ENCODE results near the gene METTL24.
"Not testable (repeated sequence)": the region's sequence is repeated elsewhere in the genome, so short reads cannot be mapped to it uniquely, and the experiment has no call there.

Gene METTL24

GRCh38 chr6:110269623-110270022, 88.5 kb downstream of the METTL24 start:
- no peak for DNase-seq (ENCODE audit: low read depth in 2 of 2)

DNA sequence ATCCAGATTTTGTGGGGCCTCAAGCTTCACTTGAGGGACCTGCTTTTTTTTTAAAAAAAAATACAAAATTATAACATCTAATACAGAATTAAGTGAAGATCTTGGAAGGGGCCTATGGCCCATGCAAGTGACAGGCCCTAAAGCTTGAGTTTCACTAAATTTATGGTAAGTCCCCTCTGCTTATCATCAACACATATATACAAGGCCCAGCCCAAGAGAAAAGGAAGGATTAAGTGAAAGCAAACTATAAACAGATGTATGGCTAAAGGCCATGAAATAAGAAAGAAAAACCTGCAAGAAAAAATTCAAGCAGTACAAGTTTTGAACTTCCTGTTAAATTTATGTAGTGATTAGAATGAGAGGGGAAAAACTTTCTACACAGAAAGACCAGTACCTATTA, 91.2 kb downstream of the METTL24 start:
- no peak for DNase-seq (ENCODE audit: low read depth in 2 of 2)

GRCh38 chr6:110265273-110265672, 92.9 kb downstream of the METTL24 start:
- no peak for DNase-seq (ENCODE audit: low read depth in 2 of 2)

DNA sequence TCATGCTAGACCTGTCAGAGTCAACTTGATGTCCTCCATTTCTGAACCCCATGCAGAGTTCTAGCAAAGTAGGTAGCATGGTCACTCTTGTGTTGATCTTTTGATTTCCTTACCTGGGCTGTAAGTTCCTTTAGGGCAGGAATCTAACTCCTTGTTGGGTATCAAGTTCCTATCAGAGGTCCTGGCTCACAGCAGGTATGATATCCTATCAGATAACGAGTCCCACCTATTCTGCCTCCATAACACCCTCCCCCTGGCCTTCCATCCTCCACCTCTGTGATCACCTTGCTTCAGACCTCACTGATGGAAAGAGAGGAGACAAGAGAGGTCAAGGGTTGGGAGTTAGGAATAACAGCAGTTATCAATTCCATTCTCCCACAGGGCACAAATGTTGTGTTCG, 101.8 kb downstream of the METTL24 start:
- DNase-seq (ENCODE audit: low read depth in 2 of 2), result no peak

DNA sequence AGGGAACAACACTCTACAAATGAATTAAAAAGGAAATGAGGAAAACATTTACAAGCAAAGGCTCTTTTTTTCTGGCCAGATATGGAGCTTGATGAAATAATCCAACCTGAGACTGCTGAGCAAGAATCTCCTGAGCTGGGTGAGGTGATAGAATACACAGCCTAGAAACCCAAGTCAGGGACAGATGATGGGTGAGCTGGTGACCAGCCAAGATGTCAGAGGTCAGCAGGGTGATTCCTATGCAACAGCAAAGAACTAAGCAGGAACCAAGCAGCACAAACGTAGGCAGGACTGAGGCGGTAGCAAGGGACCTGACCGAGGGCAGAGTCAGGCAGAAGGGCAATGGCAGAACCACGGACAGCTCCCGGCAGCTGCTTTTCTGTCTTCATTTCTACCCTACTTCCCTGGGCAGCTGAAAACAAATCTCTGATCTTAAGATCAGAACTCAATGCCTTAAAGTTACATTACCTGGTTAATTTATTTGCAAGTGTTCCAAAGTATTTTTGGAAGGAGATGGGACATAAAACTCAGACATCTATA, 102.9 kb downstream of the METTL24 start:
- peak in 1 of 2 donors; percentile 1 for DNase-seq (ENCODE audit: low read depth in 2 of 2)

- DNase-seq (ENCODE audit: low read depth in 2 of 2), result no peak
Observed at GRCh38 chr6:110250838-110251237, 107.3 kb downstream of the METTL24 start.

DNA sequence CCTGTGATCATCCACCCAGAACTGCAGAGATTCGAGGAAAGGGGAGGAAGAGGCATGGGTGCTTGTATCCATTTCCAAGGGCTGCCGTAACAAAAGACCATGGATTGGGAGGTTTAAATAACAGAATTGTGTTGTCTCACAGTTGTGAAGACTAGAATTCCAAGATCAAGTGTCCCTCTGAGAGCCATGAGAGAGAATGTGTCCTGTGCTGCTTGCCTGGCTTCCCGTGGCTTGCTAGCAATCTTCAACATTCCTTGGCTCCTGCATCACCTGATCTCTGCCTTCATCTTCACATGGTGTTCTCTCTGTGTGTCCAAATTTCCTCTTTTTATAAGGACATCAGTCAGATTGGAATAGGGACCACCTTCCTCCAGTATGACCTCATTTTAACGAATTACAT, 108.1 kb downstream of the METTL24 start:
- DNase-seq (ENCODE audit: low read depth in 2 of 2), result no peak

- no peak for DNase-seq (ENCODE audit: low read depth in 2 of 2)
Observed at GRCh38 chr6:110246900-110247546, 111.1 kb downstream of the METTL24 start.

DNA sequence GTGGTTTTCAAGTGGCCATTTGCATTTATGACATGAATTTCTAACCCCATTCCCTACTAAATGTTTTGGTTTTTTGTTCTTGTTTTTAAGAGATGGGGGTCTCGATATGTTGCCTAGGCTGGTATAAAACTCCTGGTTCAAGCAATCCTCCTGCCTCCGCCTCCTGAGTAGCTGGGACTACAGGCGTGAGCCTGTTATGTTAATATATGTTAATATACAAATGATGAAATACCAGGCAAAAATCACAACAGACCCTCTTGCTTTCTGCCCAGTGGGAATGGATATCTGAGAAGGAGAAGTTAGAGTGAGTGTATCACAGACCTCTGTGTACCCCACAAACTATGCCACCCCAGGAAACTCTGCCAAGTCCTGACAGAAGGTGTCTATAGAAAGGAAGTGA, 111.8 kb downstream of the METTL24 start:
- no peak for DNase-seq (ENCODE audit: low read depth in 2 of 2)

DNA sequence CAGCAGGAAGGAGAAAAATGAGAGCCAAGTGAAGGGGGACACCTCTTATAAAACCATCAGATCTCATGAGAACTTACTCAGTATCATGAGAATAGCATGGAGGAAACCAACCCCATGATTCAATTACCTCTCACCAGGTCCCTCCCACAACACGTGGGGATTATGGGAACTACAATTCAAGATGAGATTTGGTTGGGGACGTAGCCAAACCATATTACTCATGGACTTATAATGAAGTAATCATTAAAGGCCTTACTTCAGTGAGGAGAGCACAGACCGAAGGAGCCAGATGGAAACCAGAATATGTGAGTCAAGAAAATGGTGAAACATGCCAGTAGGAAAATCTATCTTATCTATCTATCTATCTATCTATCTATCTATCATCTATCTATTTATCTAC, 113.5 kb downstream of the METTL24 start:
- not testable (repeated sequence) for DNase-seq (ENCODE audit: low read depth in 2 of 2)

DNA sequence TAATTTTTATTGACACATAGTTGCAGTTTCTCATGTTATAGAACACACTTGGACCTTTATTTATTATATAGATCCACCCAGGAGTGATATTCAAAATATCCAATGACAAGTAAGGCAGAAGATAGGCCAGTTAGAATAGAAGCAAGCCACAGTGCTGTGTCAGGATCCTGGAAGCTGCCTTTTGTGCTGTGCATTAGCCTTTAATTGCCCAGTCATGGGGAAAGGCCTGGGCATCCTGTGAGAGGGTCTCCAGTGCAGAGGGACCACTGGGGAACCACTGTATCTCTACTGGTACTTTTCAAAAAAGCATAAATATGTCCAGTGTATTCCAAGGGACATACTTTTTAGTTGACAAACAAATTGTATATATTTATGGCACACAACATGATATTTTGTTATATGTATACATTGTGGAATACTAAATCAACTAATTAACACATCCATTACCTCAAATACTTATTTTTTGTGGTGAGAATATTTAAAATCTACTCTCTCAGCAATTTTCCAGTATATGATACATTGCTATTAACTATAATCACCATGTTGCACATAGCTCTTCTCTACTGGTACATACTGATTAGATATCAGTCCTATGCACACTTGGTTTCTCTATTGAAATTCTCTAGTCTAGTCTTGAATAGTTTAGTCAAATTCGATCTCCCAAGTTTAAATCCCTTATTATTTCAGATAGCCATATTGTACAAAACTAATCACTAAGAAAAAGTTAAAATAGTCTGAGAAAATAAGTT, 118.4 kb downstream of the METTL24 start:
- DNase-seq (ENCODE audit: low read depth in 2 of 2), result no peak

- not testable (repeated sequence) for DNase-seq (ENCODE audit: low read depth in 2 of 2)
Observed at GRCh38 chr6:110236007-110236406, 122.1 kb downstream of the METTL24 start.

DNA sequence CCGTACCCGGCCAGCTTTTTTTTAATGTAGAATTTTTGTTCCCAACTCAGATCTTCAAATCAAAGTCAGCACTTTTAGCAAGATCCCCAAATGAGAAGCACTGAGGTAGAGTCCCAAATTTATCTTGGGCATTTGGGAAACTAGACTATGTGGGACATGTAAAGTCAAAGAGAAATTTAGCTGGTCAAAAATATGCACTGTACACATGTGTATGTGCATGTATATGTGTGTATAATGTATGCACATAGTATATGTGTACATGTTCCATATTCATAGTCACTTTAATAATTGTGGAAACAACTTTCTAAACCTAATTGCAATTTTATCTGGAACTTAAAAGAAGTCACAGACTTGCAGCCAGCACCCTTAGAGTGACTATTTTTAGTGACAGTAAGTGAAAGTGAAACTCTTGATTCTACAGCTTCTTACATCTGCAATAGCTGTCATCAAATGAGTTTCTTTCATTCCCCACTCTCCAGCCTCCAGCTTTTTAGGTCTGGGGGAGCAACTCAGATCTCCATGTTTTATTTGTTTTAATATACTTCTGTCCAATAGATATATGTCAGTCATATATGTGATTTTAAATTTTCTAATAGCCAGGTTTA, 124.3 kb downstream of the METTL24 start:
- no peak for DNase-seq (ENCODE audit: low read depth in 2 of 2)

DNA sequence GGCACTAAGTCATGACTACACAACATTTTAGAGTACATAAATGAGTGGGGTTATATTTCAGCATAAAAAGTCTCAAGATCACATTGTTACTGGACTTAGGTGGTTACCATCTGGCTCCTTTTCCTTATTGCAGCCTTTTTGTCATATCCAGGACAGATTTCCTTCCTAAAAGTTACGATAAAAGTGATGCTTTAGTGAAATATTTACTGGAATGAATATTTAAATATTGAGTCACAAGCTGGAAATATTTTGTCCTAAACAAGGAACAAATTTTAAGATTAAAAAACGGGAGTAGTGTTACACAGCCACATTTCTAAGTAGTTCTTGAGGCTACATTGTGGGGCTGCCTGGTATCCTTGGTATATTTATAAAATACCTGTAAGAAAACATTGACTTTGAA, 125.7 kb downstream of the METTL24 start:
- no peak for DNase-seq (ENCODE audit: low read depth in 2 of 2)

DNA sequence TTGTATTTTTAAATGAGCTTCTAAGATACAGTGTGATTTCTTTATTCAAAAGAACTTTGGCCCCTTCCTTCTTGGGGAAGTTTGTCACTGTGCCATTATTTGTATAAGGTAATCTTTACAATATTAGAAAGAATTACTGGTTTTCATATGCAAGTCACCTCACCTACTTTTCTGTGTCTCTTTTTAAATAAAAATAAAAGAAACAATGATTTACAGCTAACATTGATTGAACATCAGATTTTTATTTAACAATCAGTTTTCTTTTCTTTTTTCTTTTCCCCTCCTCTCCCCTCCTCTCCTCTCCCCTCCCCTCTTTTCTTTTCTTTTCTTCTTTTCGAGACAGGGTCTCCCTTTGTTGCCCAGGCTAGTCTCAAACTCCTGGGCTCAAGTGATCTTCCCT, 131.9 kb downstream of the METTL24 start:
- no peak for DNase-seq (ENCODE audit: low read depth in 2 of 2)

DNA sequence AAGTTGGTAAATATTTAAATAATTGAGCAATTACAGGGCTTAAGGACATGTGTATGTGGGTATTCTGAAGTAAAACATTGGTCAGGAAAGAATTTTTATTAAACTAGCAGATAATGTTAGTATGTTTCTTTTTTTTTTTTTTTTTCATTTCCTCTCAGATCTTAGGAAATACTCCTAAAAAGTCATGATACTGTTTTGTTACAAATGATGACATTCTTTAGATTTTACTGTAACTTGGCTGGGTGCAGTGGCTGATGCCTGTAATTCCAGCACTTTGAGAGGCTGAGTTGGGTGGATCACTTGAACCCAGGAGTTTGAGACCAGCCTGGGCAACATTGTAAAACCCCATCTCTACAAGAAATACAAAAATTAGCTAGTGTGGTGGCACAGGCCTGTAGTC, 136.4 kb downstream of the METTL24 start:
- no peak for DNase-seq (ENCODE audit: low read depth in 2 of 2)

GRCh38 chr6:110217266-110217665, 140.9 kb downstream of the METTL24 start:
- DNase-seq (ENCODE audit: low read depth in 2 of 2), result no peak

DNA sequence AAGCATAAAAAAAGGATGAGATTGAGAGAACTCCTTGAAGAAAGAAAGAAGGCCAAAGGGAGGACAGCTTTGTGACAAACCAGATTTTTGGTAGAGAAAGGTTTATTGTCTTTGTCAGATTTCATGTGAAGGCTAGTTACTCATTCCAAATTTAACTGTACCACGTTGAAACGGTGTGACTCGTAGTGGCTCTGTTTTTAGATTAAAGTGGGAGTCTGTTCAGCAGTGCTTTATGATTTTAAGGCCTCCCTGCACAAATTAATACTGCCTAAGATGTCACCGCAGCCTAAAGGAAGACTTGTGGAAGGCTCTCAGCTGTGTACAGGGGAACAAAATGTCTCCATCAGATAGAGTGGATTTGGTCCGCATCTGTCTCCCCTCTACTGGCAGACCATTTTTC, 142.0 kb downstream of the METTL24 start:
- no peak for DNase-seq (ENCODE audit: low read depth in 2 of 2)

GRCh38 chr6:110214338-110214737, 143.8 kb downstream of the METTL24 start:
- DNase-seq (ENCODE audit: low read depth in 2 of 2), result no peak

GRCh38 chr6:110211753-110212152, 146.4 kb downstream of the METTL24 start:
- no peak for DNase-seq (ENCODE audit: low read depth in 2 of 2)

DNA sequence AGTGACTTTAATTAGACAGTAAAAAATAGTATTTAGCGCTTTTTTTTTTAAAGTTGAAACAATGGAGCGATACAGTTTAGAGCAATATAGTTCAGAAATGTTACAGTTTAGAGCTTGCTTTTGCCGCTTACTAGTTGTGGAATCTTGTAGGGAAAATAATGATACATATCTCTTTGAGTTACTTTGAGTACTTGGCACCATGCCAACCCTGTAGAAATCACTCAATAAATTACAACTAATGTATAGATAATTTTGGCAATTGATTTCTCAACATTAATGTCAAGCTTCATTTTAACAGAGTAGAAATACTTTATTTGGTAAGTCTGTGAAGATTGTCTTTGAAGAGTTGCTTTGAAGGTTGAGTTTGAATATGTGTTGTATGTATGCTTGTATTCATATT, 150.5 kb downstream of the METTL24 start:
- no peak for DNase-seq (ENCODE audit: low read depth in 2 of 2)

GRCh38 chr6:110201151-110201884, 156.8 kb downstream of the METTL24 start:
- DNase-seq (ENCODE audit: low read depth in 2 of 2), result no peak
